CD4-positive, alpha-beta T cell treated with Interleukin-6 at 100 ng/mL for 8 hours (primary cell): ENCODE data around the gene HIBCH.
"Not testable (repeated sequence)": the region's sequence is repeated elsewhere in the genome, so short reads cannot be mapped to it uniquely, and the experiment has no call there.

Experiments used
- DNase-seq: peaks from one replicate; pipeline ENCODE4 v3.0.0-alpha.2; 2020; ENCODE audit warnings: mixed read lengths, low spot score

HIBCH gene

GRCh38 chr2:190223989-190224388, 95.6 kb downstream of the HIBCH start:
- not testable (repeated sequence) for DNase-seq

- not testable (repeated sequence) for DNase-seq
These were observed 96.9 kb downstream of the HIBCH start for GRCh38 chr2:190222745-190223144.

GRCh38 chr2:190221429-190221828, 98.2 kb downstream of the HIBCH start:
- DNase-seq: no peak

GRCh38 chr2:190219186-190219585, 100.4 kb downstream of the HIBCH start:
- DNase-seq: no peak

DNA sequence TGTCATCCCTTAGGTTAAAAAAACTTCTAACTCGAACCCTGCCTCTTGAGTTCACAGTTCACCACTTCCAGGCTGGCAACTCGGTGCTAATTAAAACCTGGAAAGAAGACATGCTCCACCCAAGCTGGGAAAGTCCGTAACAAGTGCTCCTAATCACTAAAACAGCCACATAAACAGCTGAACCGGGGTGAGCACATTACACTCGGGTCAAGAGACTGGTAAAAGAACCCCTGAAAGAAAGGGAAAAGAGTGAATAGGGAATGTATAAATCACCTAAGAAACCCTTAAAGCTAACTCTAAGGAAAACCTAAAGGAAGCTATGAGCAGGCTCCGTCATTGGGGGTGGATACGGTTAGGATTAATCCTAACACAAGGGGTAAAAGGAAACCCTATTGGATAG, 102.0 kb downstream of the HIBCH start:
- DNase-seq: no peak

GRCh38 chr2:190216829-190217228, 102.8 kb downstream of the HIBCH start:
- DNase-seq: no peak

DNA sequence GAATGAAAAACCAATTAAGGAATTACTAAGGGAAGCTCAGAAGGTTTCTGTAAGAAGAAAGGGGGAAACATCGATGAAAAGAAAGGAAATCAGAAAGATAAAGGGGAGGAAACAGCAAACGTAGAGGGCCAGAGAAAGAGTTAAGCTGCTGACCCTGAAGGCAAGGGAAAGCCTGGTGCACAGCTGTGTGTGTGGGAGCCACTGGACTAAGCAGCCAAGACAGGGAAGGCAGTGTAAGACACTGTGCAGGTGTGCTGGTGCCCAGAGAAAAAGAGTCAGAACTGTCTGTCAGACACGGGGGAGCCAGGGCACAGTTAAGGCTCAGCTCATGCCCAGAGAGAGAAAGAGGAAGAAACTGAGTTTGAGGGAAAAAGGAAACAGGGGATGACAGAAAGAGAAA, 104.0 kb downstream of the HIBCH start:
- DNase-seq: no peak

DNA sequence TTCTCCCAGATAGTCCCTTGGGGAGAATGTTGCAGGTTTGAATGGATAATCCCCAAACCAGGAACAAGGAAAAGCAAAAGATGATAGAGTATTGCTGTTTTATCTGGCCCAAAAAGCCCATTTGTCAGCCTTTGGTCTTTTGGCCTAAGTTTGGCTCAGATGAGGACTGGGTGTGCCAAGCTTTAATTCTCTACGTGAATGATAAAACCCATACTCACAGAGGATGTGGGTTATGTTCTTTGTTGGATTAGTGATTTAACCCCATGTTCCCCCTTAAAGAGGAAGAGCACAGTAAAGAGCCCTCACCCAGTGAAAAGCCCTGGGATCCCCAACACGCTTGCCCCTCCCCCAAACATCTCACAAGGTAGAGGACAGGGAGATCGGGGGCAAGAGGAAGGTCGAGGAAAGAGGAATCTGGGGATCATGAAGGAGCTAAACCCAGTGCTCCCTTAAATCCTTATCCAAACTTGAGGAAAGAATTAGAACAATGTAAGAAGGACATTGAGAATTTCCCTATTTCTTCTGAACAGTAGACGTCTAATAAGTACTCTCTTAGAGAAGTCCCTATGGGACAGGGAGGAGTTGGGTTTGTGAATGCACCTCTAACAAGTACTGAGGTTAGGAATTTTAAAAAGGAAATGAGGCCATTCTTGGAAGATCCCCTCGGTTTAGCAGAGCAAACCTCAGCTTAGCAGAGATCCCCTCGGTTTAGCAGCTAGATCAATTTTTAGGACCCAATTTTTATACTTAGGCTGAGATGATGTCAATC, 105.0 kb downstream of the HIBCH start:
- DNase-seq: no peak

DNA sequence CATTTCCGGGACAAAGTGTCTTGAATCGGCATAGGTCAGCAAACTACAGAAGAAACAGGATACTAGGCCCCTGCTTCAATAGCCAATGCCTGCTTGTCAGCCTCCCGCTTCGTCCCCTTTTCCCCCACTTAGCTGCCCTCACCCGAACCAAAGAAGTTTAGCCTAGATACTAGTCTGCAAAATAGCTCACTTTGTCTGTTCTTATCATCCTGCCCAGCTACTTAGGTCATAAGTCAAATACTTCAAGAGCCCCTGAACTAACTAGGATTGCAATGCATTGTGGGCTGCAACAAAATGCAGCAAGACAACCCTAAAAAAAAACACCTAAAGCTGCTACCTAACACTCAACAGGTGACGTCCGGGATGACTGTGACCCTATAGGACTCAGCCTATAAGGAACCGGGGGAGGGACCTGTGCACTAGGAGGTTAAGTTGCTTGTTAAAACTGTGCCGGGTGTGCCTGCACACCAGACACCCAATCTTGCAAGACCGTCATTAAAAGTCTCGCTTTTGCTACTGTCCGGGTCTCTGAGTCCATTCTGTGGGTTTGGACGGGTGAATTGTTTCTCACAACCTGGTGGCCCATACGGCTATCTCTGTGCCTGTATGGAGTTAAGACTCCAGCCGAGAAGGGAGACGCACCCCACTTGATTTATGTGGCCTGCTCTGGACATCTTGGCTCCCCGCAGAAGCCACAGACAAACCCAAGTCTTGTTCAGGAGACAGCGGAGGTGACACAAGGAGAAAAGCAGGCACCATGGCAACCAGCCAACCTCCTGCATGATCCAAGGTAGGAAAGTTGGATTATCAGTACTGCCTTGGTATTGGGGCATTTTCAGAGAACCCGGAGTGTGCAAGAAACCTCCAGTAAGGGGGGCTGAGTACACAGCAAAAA, 105.9 kb downstream of the HIBCH start:
- no peak for DNase-seq

GRCh38 chr2:190210471-190210870, 109.2 kb downstream of the HIBCH start:
- DNase-seq: no peak

GRCh38 chr2:190209559-190209958, 110.1 kb downstream of the HIBCH start:
- DNase-seq: no peak

- DNase-seq: no peak
These were observed 111.7 kb downstream of the HIBCH start for GRCh38 chr2:190207930-190208329.

DNA sequence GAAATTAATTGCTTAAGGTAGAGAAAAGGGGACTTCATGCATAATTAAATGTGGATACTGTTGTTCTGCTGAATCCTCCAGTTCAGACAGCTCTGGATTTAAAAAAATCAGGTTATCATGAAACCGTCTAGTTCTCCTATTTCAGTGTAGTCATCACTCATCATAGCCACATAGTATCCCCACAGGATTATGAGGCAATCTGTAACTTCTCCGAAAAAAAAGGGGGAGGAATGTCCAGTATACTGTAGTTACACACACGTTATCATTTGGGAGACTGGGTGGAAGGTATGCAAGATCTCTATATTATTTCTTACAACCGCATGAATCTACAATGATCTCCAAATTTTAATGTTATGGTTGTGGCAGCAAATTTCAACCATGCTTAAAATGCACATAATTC, 114.0 kb downstream of the HIBCH start:
- DNase-seq: no peak

DNA sequence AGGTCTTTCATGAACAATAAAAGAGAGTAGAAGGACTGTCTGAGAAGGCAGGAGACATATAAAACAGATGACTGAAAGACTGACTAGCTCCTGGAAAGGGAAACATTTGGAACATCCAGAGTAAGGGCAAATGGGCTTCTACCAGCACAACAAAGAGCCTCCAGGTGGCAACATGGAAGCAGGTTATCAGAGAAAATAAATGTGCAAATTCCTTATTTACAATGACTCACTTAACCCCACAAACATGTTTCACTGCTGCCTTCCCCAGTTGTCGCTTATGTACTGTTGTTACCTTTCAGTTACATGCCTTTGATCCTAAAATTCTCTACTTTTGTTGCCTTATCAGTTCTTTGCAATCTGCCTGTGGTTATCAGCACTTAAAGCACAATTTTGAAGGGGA, 117.0 kb downstream of the HIBCH start:
- no peak for DNase-seq

- no peak for DNase-seq
These were observed 117.6 kb downstream of the HIBCH start for GRCh38 chr2:190202018-190202417.

GRCh38 chr2:190200603-190201002, 119.0 kb downstream of the HIBCH start:
- DNase-seq: no peak

GRCh38 chr2:190199530-190199929, 120.1 kb downstream of the HIBCH start:
- no peak for DNase-seq

DNA sequence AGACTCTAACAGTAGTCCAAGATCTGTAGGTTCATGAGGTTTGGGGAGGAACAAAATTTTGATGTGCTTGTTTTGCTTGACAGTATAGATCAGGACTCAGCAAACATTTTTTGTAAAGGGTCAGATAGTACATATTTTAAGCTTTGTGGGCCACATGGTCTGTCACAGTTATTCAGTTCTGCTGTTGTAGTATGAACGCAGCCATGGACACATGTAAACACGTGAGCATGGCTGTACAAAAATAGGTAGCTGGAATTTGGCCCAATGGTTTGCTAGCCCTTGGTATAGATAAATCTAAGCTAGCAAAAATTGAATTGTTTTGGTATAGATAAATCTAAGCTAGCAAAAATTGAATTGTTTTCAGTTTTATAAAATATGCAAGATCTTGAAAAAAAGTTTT, 120.5 kb downstream of the HIBCH start:
- DNase-seq: no peak

DNA sequence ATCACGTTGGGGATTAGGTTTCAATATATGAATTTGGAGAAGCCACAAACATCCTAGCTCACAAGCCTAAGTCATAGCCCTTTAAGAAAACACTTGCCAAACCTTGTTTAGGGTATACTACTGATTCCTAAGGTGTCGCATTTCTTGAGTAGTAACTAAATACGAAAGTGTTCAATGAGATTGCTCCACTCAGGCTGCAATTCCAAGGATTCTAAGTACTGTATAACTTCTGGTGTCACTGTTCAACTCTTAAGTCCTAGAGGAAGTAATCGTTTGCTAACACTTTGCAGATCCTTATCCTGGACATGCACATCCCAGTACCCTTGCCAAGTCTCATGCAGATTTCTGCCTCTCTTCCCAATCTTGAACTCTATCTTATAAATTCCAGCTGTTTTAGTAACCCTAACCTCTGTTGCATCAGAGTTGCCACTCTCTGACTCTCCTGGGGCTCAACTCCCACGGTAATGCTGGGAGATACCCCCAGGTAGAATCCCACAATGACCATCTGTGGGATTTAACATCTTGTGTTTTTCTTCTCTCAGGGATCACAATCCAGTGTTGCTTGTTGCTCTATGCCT, 122.4 kb downstream of the HIBCH start:
- DNase-seq: no peak

- no peak for DNase-seq
These were observed 129.0 kb downstream of the HIBCH start for GRCh38 chr2:190190507-190191162.

DNA sequence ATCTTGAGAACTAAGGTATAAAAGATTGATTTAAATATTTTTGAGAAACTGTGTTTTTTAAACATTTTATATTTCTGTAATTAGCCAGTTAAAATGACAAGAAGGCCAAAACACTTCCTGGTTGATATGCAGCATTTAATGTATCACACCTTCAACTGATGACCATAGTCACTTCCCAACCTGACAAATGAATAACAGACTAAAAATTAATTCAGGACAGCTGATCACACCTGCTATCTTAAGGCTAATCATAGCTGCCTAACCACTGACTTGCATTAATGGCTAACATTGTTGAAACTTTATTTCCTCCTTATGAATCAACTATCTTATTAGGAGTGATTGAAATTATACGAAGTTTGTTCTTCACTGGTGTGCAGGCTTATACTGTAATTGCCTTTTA, 131.3 kb downstream of the HIBCH start:
- no peak for DNase-seq

DNA sequence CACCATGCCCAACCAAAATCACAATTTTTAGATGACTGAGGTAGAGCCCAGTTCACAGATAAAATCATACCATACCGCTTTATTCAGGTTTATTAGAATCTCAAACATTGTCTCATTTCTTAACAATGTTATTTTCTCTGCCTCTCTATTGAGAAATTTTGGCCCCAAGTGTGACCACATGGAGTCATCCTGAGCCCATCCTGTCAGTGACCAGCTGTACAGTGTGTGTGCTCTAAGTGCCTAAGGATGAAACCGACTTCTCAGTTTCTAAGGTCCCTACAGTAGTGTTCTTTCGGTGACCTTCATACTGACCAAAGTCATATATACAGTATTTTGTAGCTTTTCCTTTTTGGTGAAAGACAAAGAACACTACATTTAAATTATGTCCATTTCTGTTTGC, 133.4 kb downstream of the HIBCH start:
- no peak for DNase-seq
